Prostate gland (tissue), 2 donors: ENCODE results near the gene TMEM132D. TPM values are rescaled to one million over a fixed set of nuclear protein-coding genes. Genes with fewer than 3 reads are reported as not detected.

Experiments
- DNase-seq: peaks from one replicate; pipeline ENCODE4 v3.0.0-alpha.2; 2019; ENCODE audit warnings: low spot score
- H3K27ac ChIP-seq, 2 donors: fragments of 200-600 bp; sonication (generic); 2 replicates each; pipeline ENCODE4 v1.5.1; 2017 to 2019
- H3K27me3 ChIP-seq: fragments of 200-600 bp; sonication (generic); replicated peaks from 2 replicates; pipeline ENCODE4 v1.5.1; 2019; ENCODE audit not compliant: insufficient read depth
- H3K36me3 ChIP-seq, 2 donors: fragments of 200-600 bp; sonication (generic); 1 replicate in 1 of 2; 2 replicates in 1 of 2; pipeline versions ENCODE4 v1.5.1 to v1.8.1; 2017 to 2019
- H3K4me1 ChIP-seq: fragments of 200-600 bp; sonication (generic); replicated peaks from 2 replicates; pipeline ENCODE4 v1.5.1; 2019
- H3K4me3 ChIP-seq, 2 donors: fragments of 200-600 bp; sonication (generic); 2 replicates each; pipeline ENCODE4 v1.5.1; 2017 to 2019
- H3K9me3 ChIP-seq: fragments of 200-600 bp; sonication (generic); 2 replicates; pipeline ENCODE4 v1.5.1; 2017
- CTCF ChIP-seq, 4 experiments: fragments of 200-600 bp in 2 of 4; fragments of 450-650 bp in 2 of 4; sonication (generic) in 2 of 4; IDR thresholded peaks; 1 replicate in 3 of 4; 2 replicates in 1 of 4; pipeline ENCODE4 v1.5.1; 2016 to 2019; ENCODE audit warnings: antibody characterized with exemption in 4 of 4, mild to moderate bottlenecking in 2 of 4, moderate library complexity in 2 of 4
- POLR2A ChIP-seq: fragments of 450-650 bp; IDR thresholded peaks from one replicate; pipeline ENCODE4 v1.6.1; 2016; ENCODE audit warnings: antibody characterized with exemption, mild to moderate bottlenecking
- POLR2AphosphoS5 ChIP-seq: sonication (generic); formaldehyde crosslinking; IDR thresholded peaks from one replicate; pipeline ENCODE4 v1.6.1; 2017; ENCODE audit warnings: antibody characterized with exemption
- WGBS: methylation state at CpG from one replicate; pipeline ENCODE4 v1.1.5; 2018; 5-methylcytosine and 5-hydroxymethylcytosine counted together
- intact Hi-C: fragments of 100-400 bp; cut with DNase I; formaldehyde crosslinking; loops from one replicate; pipeline ENCODE4 v1.14.2; 2022
- total RNA-seq, 2 donors: library from RNA; depleted of rRNA; stranded (reverse); fragments of >200 nt; gene quantifications; one replicate each; pipeline ENCODE4 v1.1.0, GENCODE V29; 2016

Gene TMEM132D
- total RNA-seq, 2 donors from 2014 or later, result 0.57 to 1.3 TPM

- TF ChIP-seq CTCF (IDR thresholded peaks at IDR 0.05) (no peak), POLR2AphosphoS5 (no peak), POLR2A (no peak)
- DNase-seq, result no peak
- WGBS, result 83% methylated on average over 2 of the region's 2 CpGs
Measured at GRCh38 chr12:129310346-129310745, 593.5 kb downstream of the TMEM132D start.

GRCh38 chr12:129305851-129306250, 598.0 kb downstream of the TMEM132D start:
- no peak overlapping the region for H3K27ac ChIP-seq
- TF ChIP-seq CTCF (IDR thresholded peaks at IDR 0.05) (no peak), POLR2AphosphoS5 (no peak), POLR2A (no peak)
- H3K27me3 ChIP-seq, result no peaks in the 10 kb centered on the region
- intact Hi-C loops, result no loop called here
- H3K36me3 ChIP-seq, result no peaks in the 10 kb centered on the region
- H3K9me3 ChIP-seq, result no peaks in the 10 kb centered on the region
- DNase-seq, result no peak
- H3K4me3 ChIP-seq, result no peak overlapping the region
- no peaks in the 10 kb centered on the region for H3K4me1 ChIP-seq
- whole genome bisulfite sequencing, result 81% methylated on average over 4 of the region's 4 CpGs

More at GRCh38 chr12:129310346-129310745, 593.5 kb downstream of the TMEM132D start:
- no peaks in the 10 kb centered on the region for H3K36me3 ChIP-seq
- intact Hi-C loops, result no loop called here
- H3K4me1 ChIP-seq, result no peaks in the 10 kb centered on the region
- no peaks in the 10 kb centered on the region for H3K27me3 ChIP-seq
- no peak overlapping the region for H3K4me3 ChIP-seq
- no peaks in the 10 kb centered on the region for H3K9me3 ChIP-seq
- no peak overlapping the region for H3K27ac ChIP-seq

- no peaks in the 10 kb centered on the region for H3K4me1 ChIP-seq
- TF ChIP-seq CTCF (IDR thresholded peaks at IDR 0.05) (no peak), POLR2AphosphoS5 (no peak)
- H3K27me3 ChIP-seq, result no peaks in the 10 kb centered on the region
- intact Hi-C loops, result no loop called here
- H3K9me3 ChIP-seq, result no peaks in the 10 kb centered on the region
- 75% methylated on average over 7 of the region's 7 CpGs for WGBS
- DNase-seq, result no peak
- H3K4me3 ChIP-seq, result no peak overlapping the region
- no peak overlapping the region for H3K27ac ChIP-seq
- no peaks in the 10 kb centered on the region for H3K36me3 ChIP-seq
Measured at GRCh38 chr12:129304529-129304928, 599.3 kb downstream of the TMEM132D start.

GRCh38 chr12:129300011-129300410, 603.8 kb downstream of the TMEM132D start:
- Histone ChIP-seq H3K36me3 (no peaks in the 10 kb centered on the region), H3K27ac (no peak overlapping the region), H3K27me3 (no peaks in the 10 kb centered on the region), H3K4me1 (no peaks in the 10 kb centered on the region), H3K4me3 (no peak overlapping the region), H3K9me3 (no peaks in the 10 kb centered on the region)
- 90% methylated on average over 8 of the region's 8 CpGs for WGBS
- DNase-seq, result no peak
- TF ChIP-seq POLR2AphosphoS5 (no peak), CTCF (IDR thresholded peaks at IDR 0.05) (no peak), POLR2A (no peak)
- intact Hi-C loops, result no loop called here

GRCh38 chr12:129298921-129299320, 604.9 kb downstream of the TMEM132D start:
- intact Hi-C loops, result no loop called here
- Histone ChIP-seq H3K27me3 (no peaks in the 10 kb centered on the region), H3K4me3 (no peak overlapping the region), H3K27ac (no peak overlapping the region), H3K36me3 (no peaks in the 10 kb centered on the region), H3K4me1 (no peaks in the 10 kb centered on the region), H3K9me3 (no peaks in the 10 kb centered on the region)
- WGBS, result 88% methylated on average over 5 of the region's 5 CpGs
- no peak for DNase-seq
- no peak for TF ChIP-seq POLR2AphosphoS5
- no peak for TF ChIP-seq POLR2A
- TF ChIP-seq CTCF (IDR thresholded peaks at IDR 0.05), result no peak
